Astrocyte of the spinal cord (primary cell): ENCODE data around the gene DBX1.
"Not testable (repeated sequence)": the region's sequence is repeated elsewhere in the genome, so short reads cannot be mapped to it uniquely, and the experiment has no call there.

ENCODE experiments used
- DNase-seq: peaks from one replicate; pipeline ENCODE4 v3.0.0; 2011; ENCODE audit warnings: low read depth, low spot score
- H3K4me3 ChIP-seq: 2 replicates; pipeline ENCODE4 v1.5.1; 2011; ENCODE audit warnings: low read depth, mild to moderate bottlenecking, low read length, moderate library complexity
- in situ Hi-C: cut with HindIII; loops from 2 replicates; pipeline ENCODE4 v1.10.0; 2017; ENCODE audit warnings: low sequenced_read_pairs
- TF ChIP-seq, protein P1 (sequence below): IDR thresholded peaks from 2 replicates; pipeline ENCODE4 v1.5.1; 2012; ENCODE audit warnings: low read depth, mild to moderate bottlenecking, low read length, inconsistent platforms

Gene DBX1

DNA sequence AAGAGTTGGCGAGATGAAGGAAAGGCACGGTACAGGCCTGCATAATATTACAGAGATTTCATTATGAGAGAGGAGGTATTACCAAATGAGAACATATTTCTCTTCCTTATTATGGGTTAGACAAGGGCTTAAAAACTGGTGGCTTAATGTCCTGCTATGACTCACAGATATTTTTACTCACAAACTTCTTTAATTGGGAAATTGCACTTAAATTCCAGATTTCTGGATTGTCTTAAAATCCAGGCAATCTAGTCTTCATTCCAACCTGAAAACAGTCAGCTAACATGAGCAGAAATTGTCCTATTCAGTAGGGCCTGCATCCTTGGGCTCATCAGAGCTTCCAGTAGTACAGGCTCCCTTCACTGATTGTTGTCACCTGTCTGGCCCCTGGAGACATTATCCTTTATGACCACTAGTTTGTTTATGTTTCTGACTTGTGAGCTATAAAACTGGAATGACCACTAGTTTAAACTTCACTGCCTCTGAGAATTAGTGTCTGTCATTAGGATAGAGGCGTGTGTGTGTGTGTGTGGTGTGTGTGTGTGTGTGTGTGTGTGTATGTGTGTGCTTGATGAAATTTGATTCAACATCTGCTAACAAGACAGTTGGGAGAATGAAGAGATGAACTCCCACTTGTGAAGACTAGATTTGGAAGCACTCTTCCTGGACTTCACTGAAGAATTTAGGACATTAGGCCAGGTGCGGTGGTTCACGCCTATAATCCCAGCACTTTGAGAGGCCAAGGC, 25.1 kb downstream of the DBX1 start:
- in situ Hi-C loops = loop anchor here (25.0 kb wide), 1 partner anchor 227 kb away; the partner anchor contains the start of gene HTATIP2
- H3K4me3 ChIP-seq = no peak overlapping the region
- no peak for DNase-seq
- TF ChIP-seq, protein P1, sequence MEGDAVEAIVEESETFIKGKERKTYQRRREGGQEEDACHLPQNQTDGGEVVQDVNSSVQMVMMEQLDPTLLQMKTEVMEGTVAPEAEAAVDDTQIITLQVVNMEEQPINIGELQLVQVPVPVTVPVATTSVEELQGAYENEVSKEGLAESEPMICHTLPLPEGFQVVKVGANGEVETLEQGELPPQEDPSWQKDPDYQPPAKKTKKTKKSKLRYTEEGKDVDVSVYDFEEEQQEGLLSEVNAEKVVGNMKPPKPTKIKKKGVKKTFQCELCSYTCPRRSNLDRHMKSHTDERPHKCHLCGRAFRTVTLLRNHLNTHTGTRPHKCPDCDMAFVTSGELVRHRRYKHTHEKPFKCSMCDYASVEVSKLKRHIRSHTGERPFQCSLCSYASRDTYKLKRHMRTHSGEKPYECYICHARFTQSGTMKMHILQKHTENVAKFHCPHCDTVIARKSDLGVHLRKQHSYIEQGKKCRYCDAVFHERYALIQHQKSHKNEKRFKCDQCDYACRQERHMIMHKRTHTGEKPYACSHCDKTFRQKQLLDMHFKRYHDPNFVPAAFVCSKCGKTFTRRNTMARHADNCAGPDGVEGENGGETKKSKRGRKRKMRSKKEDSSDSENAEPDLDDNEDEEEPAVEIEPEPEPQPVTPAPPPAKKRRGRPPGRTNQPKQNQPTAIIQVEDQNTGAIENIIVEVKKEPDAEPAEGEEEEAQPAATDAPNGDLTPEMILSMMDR = no peak

DNA sequence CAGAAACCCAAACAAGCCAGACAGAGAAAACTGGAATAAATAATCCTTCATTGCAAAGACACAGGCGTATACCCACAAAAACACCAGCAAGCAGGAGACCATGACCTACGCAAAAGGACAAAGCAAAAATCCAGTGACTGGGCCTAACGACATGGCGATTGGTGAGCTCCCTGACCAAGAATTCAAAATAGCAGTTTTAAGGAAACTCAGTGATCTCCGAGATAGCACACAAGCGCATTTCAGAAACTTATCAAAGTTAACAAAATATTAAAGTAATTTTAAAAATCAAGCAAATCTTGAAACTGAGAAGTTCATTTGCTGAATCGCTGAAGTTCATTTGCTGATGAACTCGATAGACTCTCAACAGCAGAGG, 27.6 kb downstream of the DBX1 start:
- in situ Hi-C loops = loop anchor here (25.0 kb wide), 1 partner anchor 230 kb away; the partner anchor contains the start of gene HTATIP2
- H3K4me3 ChIP-seq = peak overlapping the region; percentile 38
- TF ChIP-seq, protein P1 = no peak
- DNase-seq = no peak

DNA sequence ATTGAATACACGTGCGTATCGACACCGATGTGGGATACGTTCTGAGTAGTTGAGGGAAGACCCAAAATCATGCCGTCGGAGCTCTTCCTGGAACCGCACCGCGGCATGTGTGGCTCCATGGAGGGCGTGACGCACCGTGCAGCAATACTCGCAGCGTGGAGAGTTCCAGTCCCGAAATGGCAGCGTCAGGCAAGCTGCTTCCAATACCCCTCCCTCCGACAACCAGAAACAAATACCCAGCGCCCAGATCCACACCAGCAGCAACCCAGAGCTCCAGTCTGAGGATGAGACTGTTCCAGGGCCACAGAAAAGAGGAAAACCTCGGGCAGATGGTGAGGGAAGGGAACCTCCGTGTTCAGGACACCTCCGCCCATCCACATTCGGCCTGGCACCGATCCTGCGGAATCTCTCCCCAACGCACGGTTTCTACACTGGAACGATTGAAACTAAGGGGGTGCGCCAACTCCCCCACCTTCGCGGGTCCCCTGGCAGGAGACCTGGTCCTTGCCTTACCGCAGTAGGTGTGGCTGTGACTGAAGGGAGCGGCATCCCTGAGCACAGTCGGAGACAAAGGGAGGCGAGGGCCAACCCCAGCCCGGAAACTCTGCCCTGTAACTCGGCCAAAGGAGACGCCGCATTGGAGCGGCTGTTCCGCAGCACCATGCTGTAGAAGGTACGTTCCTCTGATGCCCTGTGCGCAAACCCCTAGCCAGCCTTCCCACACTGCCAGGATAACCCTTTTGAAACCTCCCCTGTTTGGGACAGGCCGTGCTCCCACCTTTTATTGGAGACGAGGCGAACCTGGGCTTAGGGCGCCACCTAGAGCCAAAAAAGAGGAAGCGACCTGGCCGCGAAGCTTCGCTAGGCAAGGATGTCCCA, 28.2 kb downstream of the DBX1 start:
- H3K4me3 ChIP-seq = peak overlapping the region; percentile 38
- in situ Hi-C loops = loop anchor here (25.0 kb wide), 1 partner anchor 230 kb away; the partner anchor contains the start of gene HTATIP2
- TF ChIP-seq, protein P1 = peak; percentile 89
- DNase-seq = peak; percentile 79

DNA sequence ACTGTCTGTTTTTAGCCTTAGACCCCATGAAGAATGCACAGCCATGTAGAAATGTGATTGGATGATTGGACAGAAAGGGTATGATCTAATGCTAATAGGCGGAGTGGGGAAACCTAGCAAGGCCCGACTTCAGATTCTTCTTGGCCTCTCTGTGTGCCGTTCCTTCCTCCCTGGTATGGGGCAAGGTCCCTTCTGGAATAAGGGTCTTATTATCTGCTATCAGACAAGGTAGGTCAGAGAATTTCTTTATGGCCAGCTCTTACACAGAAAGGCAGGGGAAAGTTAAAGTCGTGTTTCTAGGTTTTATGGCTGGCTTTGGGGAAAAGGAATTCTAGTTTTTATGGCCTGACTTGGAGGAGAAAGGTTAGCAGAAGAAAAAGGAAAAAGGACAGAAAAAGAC, 30.6 kb downstream of the DBX1 start:
- in situ Hi-C loops = loop anchor here (25.0 kb wide), 1 partner anchor 233 kb away; the partner anchor contains the start of gene HTATIP2
- no peak for DNase-seq
- TF ChIP-seq, protein P1 = no peak
- H3K4me3 ChIP-seq = no peak overlapping the region

DNA sequence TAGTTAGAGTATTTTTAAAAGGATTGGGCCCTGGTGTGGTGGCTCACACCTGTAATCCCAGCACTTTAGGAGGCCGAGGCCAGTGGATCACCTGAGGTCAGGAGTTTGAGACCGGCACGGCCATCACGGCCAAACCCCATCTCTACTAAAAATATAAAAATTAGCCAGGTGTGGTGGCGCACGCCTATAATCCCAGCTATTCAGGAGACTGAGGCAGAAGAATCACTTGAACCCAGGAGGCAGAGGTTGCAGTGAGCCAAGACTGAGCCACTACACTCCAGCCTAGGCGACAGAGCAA, 31.8 kb downstream of the DBX1 start:
- not testable (repeated sequence) for DNase-seq, H3K4me3 ChIP-seq
- in situ Hi-C loops = loop anchor here (25.0 kb wide), 1 partner anchor 234 kb away; the partner anchor contains the start of gene HTATIP2

DNA sequence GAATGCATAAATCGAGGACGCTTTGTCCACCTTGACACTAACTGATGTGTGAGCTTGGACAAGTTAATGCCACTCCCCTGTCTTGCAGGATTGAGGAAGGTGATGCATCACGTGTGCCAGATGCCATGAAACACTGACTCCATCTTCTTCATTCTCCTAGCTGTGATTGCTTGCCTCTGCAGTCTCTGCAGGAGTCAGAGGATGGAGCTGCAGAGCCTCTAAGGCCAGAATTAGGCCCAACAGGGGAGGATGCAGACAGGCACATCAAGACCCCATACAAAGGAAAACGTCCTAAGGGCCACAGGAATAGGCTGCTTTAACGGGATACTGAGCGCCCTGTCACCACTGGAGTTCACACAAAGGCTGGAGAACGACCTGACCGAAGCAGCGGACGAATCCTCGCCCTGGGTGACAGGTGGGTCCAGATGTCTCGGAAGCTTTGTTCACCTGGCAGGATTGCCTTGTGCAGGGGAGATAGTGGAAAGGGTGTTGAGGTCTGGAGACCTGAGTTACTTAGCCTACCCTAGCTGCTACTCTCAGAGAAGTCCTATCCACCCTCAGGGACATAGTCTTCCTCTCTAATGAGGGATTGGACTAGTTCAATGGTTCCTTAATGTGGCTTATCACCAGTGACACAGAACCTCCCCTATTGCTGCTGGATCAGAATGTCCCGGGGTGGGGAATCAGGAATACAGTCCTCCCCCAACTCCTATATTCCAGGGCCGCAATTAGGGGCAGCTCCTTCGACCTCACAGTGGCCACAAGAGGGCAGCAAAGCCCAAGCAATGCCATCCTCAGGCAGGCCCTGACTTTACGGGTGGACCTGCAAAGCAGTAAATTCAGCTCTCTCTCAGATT, 32.4 kb downstream of the DBX1 start:
- TF ChIP-seq, protein P1 = peak; percentile 86
- H3K4me3 ChIP-seq = no peak overlapping the region
- peak; percentile 71 for DNase-seq
- in situ Hi-C loops = loop anchor here (25.0 kb wide), 1 partner anchor 234 kb away; the partner anchor contains the start of gene HTATIP2
